GM12873 (cell line): Measurements from ENCODE around the gene LCT.

ENCODE experiments used
- CTCF ChIP-seq: IDR thresholded peaks from 2 replicates; pipeline ENCODE4 v1.5.1; 2012; ENCODE audit warnings: low read depth, mild to moderate bottlenecking, moderate library complexity, low read length, control low read depth; ENCODE audit not compliant: insufficient read depth; ENCODE audit errors: missing control alignments

LCT gene

GRCh38 chr2:135756692-135757091 lies 80.3 kb downstream of the LCT start:
- no peak for TF ChIP-seq CTCF

- no peak for TF ChIP-seq CTCF
Measured at GRCh38 chr2:135755573-135755972, 81.4 kb downstream of the LCT start.

GRCh38 chr2:135745545-135745944 lies 91.4 kb downstream of the LCT start:
- no peak for TF ChIP-seq CTCF

GRCh38 chr2:135744760-135745314 lies 92.1 kb downstream of the LCT start:
- TF ChIP-seq CTCF = peak; percentile 52

- no peak for TF ChIP-seq CTCF
Measured at GRCh38 chr2:135743860-135744259, 93.1 kb downstream of the LCT start.

GRCh38 chr2:135742325-135742757 lies 94.6 kb downstream of the LCT start:
- no peak for TF ChIP-seq CTCF

GRCh38 chr2:135741395-135742324 lies 95.3 kb downstream of the LCT start, which contains the start of gene UBXN4:
TSS of gene UBXN4 (plus strand) at chr2:135741855. CDS start at chr2:135741930, 75 bp downstream.
- peak; percentile 70 for TF ChIP-seq CTCF
